Fibroblast of lung (primary cell): ENCODE data around the gene PEPD.

ENCODE experiments used
- CTCF ChIP-seq, 2 donors: IDR thresholded peaks in 1 of 2; conservative IDR thresholded peaks in 1 of 2; 1 replicate in 1 of 2; 2 replicates in 1 of 2; pipeline ENCODE4 v1.5.1; 2011 to 2012; ENCODE audit warnings: low read length in 2 of 2, control low read depth in 1 of 2, inconsistent platforms in 1 of 2, low read depth in 1 of 2, mild to moderate bottlenecking in 1 of 2
- EZH2 ChIP-seq: IDR thresholded peaks from 2 replicates; pipeline ENCODE4 v1.5.1; 2012; ENCODE audit warnings: low read length, control low read depth, mild to moderate bottlenecking; ENCODE audit errors: missing control alignments

GRCh38 chr19:33450689-33451088, 70.9 kb downstream of the PEPD start:
- TF ChIP-seq CTCF (conservative IDR thresholded peaks at IDR 0.05 in 1 of 2, IDR thresholded peaks at IDR 0.05 in 1 of 2; ENCODE audit: low read depth in 1 of 2, low read length in 2 of 2) (no peak), EZH2 (no peak)
